Neutrophil (primary cell): ENCODE results near the gene PLAU.

Experiments used
- H3K27ac ChIP-seq: fragments of 200-600 bp; sonication (generic); 2 replicates; pipeline ENCODE4 v1.5.1; 2016; ENCODE audit warnings: mild to moderate bottlenecking, moderate library complexity
- H3K27me3 ChIP-seq: fragments of 200-600 bp; sonication (generic); 2 replicates; pipeline ENCODE4 v1.6.0; 2016; ENCODE audit warnings: mild to moderate bottlenecking
- H3K36me3 ChIP-seq: fragments of 200-600 bp; sonication (generic); 2 replicates; pipeline ENCODE4 v1.5.1; 2017
- H3K4me1 ChIP-seq, 2 experiments: fragments of 200-600 bp in 1 of 2; sonication (generic) in 1 of 2; 1 replicate in 1 of 2; 2 replicates in 1 of 2; pipeline versions ENCODE4 v1.5.1 to v1.6.1; 2013 to 2016; ENCODE audit warnings: low read depth in 1 of 2, low read length in 1 of 2, mild to moderate bottlenecking in 1 of 2, moderate library complexity in 1 of 2; ENCODE audit not compliant: control insufficient read depth in 1 of 2, insufficient read depth in 1 of 2
- H3K4me3 ChIP-seq, 2 experiments: fragments of 200-600 bp in 1 of 2; sonication (generic) in 1 of 2; 1 replicate in 1 of 2; 2 replicates in 1 of 2; pipeline ENCODE4 v1.5.1; 2013 to 2016; ENCODE audit warnings: low read depth in 1 of 2, low read length in 1 of 2, mild to moderate bottlenecking in 1 of 2, moderate library complexity in 1 of 2
- H3K9me3 ChIP-seq: fragments of 200-600 bp; sonication (generic); 2 replicates; pipeline ENCODE4 v1.5.1; 2016
- CTCF ChIP-seq: fragments of 200-600 bp; sonication (generic); IDR thresholded peaks from 2 replicates; pipeline ENCODE4 v1.5.1; 2016; ENCODE audit warnings: antibody characterized with exemption

The PLAU gene

DNA sequence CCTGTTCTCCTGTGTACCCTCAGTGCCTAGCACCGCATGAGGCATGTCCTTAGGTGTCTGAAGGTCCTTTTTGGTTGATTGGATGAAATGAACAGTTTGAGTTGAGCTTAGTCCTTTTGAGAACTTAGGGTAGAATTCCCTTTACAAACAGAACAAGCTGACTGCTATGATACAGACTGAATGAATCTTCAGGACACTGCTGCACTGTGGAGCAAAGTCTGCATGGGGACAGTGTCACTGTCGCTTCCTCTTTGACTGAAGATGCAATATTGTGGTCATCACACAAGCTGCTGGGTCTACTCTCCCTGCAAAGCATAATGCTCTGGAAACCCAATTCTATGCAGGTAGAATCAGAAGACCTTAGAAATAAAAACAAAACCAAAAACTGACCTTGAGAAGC lies 8.6 kb upstream of the PLAU start:
- peak overlapping the region; percentile 25 for H3K27ac ChIP-seq
- H3K4me3 ChIP-seq = no peak overlapping the region
- H3K36me3 ChIP-seq = no peaks in the 10 kb centered on the region
- TF ChIP-seq CTCF = no peak
- no peaks in the 10 kb centered on the region for H3K27me3 ChIP-seq
- H3K4me1 ChIP-seq = peaks cover 38 to 42% of the 10 kb centered on the region in 2 experiments
- no peaks in the 10 kb centered on the region for H3K9me3 ChIP-seq

- TF ChIP-seq CTCF = no peak
- Histone ChIP-seq H3K4me1 (peaks cover 58 to 61% of the 10 kb centered on the region in 2 experiments), H3K4me3 (no peak overlapping the region), H3K27me3 (no peaks in the 10 kb centered on the region), H3K36me3 (no peaks in the 10 kb centered on the region), H3K9me3 (no peaks in the 10 kb centered on the region), H3K27ac (peak overlapping the region; percentile 26)
These were observed 5.5 kb upstream of the PLAU start for GRCh38 chr10:73905256-73906020.

GRCh38 chr10:73906524-73907447 lies 4.1 kb upstream of the PLAU start:
- Histone ChIP-seq H3K27ac (peak overlapping the region; percentile 33), H3K27me3 (no peaks in the 10 kb centered on the region), H3K4me1 (peaks cover 65 to 69% of the 10 kb centered on the region in 2 experiments), H3K9me3 (no peaks in the 10 kb centered on the region), H3K4me3 (no peak overlapping the region), H3K36me3 (no peaks in the 10 kb centered on the region)
- TF ChIP-seq CTCF = no peak

GRCh38 chr10:73907841-73908517 lies 3.0 kb upstream of the PLAU start:
- H3K4me3 ChIP-seq = peak overlapping the region; percentile 30 to 38
- no peaks in the 10 kb centered on the region for H3K27me3 ChIP-seq
- H3K9me3 ChIP-seq = no peaks in the 10 kb centered on the region
- H3K27ac ChIP-seq = peak overlapping the region; percentile 94
- H3K36me3 ChIP-seq = peaks cover under 1% of the 10 kb centered on the region
- H3K4me1 ChIP-seq = peaks cover 65 to 71% of the 10 kb centered on the region in 2 experiments
- no peak for TF ChIP-seq CTCF

GRCh38 chr10:73908853-73909539 lies 1.9 kb upstream of the PLAU start:
- TF ChIP-seq CTCF = no peak
- peak overlapping the region; percentile 94 for H3K27ac ChIP-seq
- H3K4me1 ChIP-seq = peaks cover 73 to 77% of the 10 kb centered on the region in 2 experiments
- peaks cover 10% of the 10 kb centered on the region for H3K36me3 ChIP-seq
- no peaks in the 10 kb centered on the region for H3K27me3 ChIP-seq
- no peaks in the 10 kb centered on the region for H3K9me3 ChIP-seq
- H3K4me3 ChIP-seq = peak overlapping the region; percentile 30 to 38
